Effector memory CD4-positive, alpha-beta T cell (primary cell): ENCODE measurements around the gene POU2F2.

ENCODE experiments used
- DNase-seq, 3 donors: peaks; one replicate each; pipeline ENCODE4 v3.0.0-alpha.2; 2020
- H3K27ac ChIP-seq: 2 replicates; pipeline ENCODE4 v1.7.0; 2013; ENCODE audit warnings: mild to moderate bottlenecking, low read length, moderate library complexity; ENCODE audit not compliant: insufficient read depth, poor library complexity, severe bottlenecking
- H3K27me3 ChIP-seq: replicated peaks from 2 replicates; pipeline ENCODE4 v1.7.0; 2013; ENCODE audit warnings: mild to moderate bottlenecking, low read length; ENCODE audit not compliant: insufficient read depth, control insufficient read depth, poor library complexity, severe bottlenecking
- H3K36me3 ChIP-seq: 2 replicates; pipeline ENCODE4 v1.7.0; 2013; ENCODE audit warnings: mild to moderate bottlenecking, low read length, moderate library complexity; ENCODE audit not compliant: control insufficient read depth, insufficient read depth
- H3K4me1 ChIP-seq: 2 replicates; pipeline ENCODE4 v1.7.0; 2013; ENCODE audit warnings: low read length, mild to moderate bottlenecking; ENCODE audit not compliant: control insufficient read depth, insufficient read depth, poor library complexity, severe bottlenecking
- H3K4me3 ChIP-seq: 2 replicates; pipeline ENCODE4 v1.7.0; 2013; ENCODE audit warnings: low read length, low read depth, mild to moderate bottlenecking; ENCODE audit not compliant: insufficient read depth, poor library complexity, severe bottlenecking
- H3K9me3 ChIP-seq: 2 replicates; pipeline ENCODE4 v1.7.0; 2013; ENCODE audit warnings: mild to moderate bottlenecking, low read length, moderate library complexity; ENCODE audit not compliant: control insufficient read depth

The POU2F2 gene

DNA sequence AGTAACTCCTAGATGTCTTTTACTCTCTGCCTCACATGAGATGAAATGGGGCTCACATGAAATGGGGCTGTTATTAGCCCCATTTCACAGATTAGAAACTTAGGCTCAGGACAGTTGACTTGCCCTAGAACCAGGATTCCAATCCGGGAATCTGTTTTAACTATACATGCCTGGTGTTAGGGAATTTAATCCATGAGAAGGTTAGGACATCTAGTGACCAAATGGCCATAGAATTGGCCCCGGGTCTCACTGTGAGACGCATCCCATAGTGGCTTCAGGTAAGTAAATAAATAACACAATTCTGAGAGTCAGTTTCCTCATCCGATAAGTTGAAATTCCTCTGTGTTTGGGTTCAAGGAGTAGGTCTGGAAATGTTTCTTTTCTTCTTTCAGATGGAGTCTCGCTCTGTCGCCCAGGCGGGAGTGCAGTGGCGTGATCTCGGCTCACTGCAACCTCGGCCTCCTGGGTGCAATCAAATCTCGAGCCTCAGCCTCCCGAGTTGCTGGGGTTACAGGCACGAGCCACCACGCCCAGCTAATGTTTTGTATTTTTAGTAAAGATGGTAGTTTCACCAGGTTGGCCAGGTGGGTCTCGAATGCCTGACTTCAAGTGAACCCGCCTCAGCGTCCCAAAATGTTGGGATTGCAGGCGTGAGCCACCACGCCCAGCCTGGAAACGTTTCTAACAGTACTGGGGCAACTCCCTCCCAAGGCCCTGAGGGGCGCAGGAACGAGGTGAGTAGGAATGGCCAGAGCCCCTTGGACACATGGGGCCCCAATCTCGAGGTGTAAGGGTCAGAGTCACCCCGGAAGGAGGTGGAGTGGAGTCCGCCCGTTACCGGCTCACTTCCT, 57.5 kb downstream of the POU2F2 start:
- DNase-seq = no peak
- Histone ChIP-seq H3K4me3 (peak overlapping the region; percentile 77), H3K4me1 (peaks cover 15% of the 10 kb centered on the region), H3K27ac (peak overlapping the region; percentile 99), H3K27me3 (no peaks in the 10 kb centered on the region), H3K9me3 (no peaks in the 10 kb centered on the region), H3K36me3 (peaks cover 18% of the 10 kb centered on the region)

DNA sequence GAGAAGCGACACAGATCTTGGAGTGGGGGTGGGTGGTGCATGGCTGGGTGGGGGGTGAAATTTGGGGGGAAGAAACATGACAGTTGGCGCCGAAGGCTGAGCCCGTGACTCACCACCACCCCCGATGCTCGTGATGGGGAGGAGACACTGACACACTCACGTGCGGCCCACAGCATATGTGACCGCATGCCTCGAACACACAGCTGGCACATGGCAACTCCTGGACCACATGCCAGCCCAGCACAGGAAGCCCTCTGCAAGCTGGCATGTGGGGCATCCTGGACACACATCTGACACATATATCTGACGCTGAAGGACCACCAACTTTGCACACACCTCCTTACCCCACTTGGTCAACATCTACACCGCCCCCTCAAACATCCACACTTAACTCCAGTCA, 61.0 kb downstream of the POU2F2 start:
- no peak overlapping the region for H3K27ac ChIP-seq
- H3K27me3 ChIP-seq = peaks cover 7% of the 10 kb centered on the region
- peaks cover 3% of the 10 kb centered on the region for H3K4me1 ChIP-seq
- DNase-seq = no peak
- no peak overlapping the region for H3K4me3 ChIP-seq
- no peaks in the 10 kb centered on the region for H3K36me3 ChIP-seq
- no peaks in the 10 kb centered on the region for H3K9me3 ChIP-seq

DNA sequence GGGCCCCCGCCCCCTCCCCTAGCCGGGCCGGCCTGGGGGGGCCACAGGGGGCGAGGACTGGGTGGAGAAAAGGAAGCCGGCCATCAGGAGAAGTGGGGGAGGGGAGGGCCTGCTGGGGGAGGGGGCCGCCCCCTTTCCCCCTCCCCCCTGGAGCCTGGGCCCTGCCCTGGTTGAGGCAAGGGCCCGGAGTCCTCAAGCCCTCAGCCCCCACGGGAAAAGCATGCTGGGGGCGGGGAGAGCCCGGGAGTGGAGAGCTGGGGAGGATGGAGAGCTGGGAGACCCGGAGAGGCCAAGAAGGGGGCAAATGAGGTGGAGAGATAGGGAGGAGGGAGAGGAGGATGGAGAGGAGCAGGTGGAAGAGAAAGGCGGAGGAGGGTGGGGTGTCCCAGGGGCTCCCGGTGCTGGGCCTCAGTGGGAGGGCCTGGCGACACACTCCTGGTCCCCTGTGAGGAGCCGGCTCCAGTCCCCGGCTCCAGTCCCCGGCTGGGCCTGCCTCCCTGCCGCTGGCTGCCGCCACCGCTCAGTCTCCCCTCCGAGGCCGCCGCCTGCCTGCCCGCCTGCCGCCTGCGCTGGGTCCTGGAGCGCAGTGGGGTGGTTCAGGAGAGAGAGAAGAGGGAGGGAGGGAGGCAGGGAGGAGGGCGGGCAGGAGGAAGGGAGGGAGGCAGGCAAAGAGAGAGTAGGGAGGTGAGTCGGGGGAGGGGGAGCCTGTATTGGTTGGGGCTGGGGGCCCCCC, 62.5 kb downstream of the POU2F2 start, which contains the start of gene GRIK5:
Gene GRIK5, minus strand, starts transcription at position 588 of the 733 bp plus-strand sequence. CDS start 4,436 bp downstream, outside the sequence.
- Histone ChIP-seq H3K4me3 (no peak within 1 kb of the TSS), H3K4me1 (no peaks in the 10 kb centered on the region), H3K36me3 (no peaks in the 10 kb centered on the region), H3K27me3 (peaks cover 7% of the 10 kb centered on the region), H3K27ac (no peak within 1 kb of the TSS), H3K9me3 (no peaks in the 10 kb centered on the region)
- no peak for DNase-seq

DNA sequence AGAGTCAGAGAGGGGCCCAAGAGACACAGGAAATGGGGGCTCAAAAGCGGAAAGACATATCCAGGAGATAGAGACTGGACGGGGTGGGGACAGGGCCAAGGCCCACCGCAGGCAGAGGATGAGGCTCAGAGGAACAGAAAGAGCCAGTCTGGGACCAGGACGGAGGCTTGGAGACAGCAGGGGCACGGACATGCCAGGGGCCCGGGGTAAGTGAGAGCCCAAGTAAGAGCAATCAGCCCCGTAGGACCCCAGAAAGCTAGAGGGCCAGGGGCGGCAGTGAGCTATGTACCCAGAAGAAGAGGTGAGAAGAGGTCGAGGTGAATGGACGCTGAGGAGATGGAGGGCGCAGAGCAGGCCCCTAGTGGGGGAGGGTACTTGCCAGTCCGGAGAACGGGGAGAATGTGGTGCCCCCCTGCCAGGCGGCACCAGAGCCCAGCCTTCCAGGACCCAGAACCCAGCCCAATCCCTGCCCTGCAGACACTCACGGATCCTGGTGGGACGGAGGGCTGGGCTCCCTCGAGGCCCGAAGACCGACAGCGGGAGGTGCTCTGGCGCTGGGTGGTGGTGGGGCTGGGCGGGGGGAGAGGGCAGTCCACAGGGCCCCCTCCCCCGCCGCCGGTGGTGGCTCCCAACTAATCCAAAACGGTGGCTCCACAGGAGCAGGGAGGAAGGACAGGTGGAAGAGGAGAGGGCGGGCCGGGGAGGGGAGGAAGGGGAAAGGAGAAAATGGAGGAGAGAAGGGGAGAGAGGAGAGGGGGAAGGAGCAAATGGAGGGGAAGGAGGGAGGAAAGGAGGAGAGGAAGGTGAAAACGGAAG, 63.3 kb downstream of the POU2F2 start:
- H3K9me3 ChIP-seq = no peaks in the 10 kb centered on the region
- no peaks in the 10 kb centered on the region for H3K36me3 ChIP-seq
- H3K27me3 ChIP-seq = peaks cover 7% of the 10 kb centered on the region
- no peak overlapping the region for H3K27ac ChIP-seq
- H3K4me3 ChIP-seq = no peak overlapping the region
- H3K4me1 ChIP-seq = no peaks in the 10 kb centered on the region
- no peak for DNase-seq

DNA sequence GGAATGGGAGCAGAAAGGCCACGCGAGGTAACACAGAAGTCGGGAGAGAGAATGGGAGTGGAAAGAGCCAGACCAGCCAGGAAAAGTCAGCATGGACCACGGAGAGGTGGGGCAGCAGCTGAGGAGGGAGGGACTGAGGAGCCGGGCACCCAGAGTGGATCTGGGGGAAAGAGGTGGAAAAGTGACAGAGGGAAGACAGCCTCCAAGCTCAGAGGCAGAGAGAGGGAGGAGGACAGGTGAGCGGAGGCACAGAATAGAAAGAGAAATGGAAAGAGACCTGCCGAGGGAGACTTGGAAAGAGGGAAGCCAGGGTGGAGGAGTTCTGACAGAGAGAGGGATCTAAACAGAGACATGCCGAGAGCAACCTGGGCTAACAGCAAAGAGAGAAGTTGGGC, 63.9 kb downstream of the POU2F2 start:
- no peak overlapping the region for H3K27ac ChIP-seq
- H3K4me1 ChIP-seq = no peaks in the 10 kb centered on the region
- no peaks in the 10 kb centered on the region for H3K9me3 ChIP-seq
- no peak overlapping the region for H3K4me3 ChIP-seq
- peaks cover 7% of the 10 kb centered on the region for H3K27me3 ChIP-seq
- no peak for DNase-seq
- H3K36me3 ChIP-seq = no peaks in the 10 kb centered on the region

DNA sequence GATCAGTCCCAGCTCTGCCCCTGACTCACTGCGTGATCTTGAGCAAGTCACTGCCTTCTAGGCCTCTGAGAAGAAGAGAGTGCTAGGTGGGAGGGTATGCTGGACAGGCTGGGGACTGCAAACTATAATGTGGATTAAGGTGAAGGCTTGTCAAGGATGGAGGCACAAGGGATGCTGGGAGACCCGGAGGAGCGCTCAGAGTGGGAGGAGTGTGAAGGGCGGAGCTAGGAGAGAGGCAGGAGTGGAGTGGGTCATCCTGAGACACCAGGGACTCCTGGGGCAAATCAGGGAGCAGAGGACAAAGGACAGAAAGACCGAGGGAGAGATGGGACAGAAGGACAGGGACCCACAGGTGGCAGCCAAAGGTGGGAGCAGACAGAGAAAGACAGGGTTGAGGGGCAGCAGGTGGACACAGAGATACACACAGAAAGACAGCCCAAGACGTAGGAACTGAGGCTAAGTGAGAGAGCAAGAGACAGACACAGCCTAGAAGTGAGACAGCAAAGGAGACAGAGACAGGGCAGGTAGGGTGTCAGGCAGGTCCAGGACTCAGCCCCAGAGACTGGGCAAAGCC, 64.8 kb downstream of the POU2F2 start:
- no peak overlapping the region for H3K4me3 ChIP-seq
- H3K27me3 ChIP-seq = peaks cover 7% of the 10 kb centered on the region
- no peak overlapping the region for H3K27ac ChIP-seq
- no peaks in the 10 kb centered on the region for H3K36me3 ChIP-seq
- no peaks in the 10 kb centered on the region for H3K9me3 ChIP-seq
- no peaks in the 10 kb centered on the region for H3K4me1 ChIP-seq
- no peak for DNase-seq

DNA sequence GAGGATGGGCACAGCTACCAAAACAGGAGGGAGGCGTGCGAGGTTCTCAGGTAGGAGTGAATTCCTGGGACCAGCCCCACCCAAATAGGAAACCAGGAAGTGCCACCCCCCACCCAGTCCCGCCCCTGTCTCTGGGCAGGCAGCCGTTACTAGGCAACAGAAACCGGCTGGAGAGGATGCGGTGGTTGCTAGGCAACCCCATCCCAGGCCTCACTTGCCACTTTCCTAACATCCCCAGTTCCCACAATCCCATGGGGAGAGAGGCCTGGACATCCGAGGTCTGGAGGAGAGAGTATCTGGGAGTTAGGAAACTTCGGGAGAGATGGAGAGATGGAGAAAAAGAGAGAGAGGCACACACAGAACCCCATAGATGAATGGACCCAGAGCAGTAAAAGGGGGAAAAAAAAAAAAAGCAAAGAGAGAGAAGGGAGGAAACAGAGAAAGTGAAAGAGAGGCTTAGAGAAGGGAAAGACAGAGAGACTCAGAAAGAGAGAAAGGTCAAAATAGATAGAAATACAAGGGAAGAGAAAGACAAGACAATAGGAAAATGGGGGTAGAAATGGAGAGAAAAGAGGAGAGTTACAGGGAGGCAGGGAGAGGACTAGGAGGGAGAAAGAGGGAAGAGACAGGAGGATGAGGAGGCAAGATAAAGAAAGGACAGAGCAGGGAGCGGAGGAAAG, 66.0 kb downstream of the POU2F2 start:
- Histone ChIP-seq H3K4me1 (no peaks in the 10 kb centered on the region), H3K27ac (no peak overlapping the region), H3K9me3 (no peaks in the 10 kb centered on the region), H3K27me3 (peaks cover 7% of the 10 kb centered on the region), H3K4me3 (no peak overlapping the region), H3K36me3 (no peaks in the 10 kb centered on the region)
- no peak for DNase-seq

DNA sequence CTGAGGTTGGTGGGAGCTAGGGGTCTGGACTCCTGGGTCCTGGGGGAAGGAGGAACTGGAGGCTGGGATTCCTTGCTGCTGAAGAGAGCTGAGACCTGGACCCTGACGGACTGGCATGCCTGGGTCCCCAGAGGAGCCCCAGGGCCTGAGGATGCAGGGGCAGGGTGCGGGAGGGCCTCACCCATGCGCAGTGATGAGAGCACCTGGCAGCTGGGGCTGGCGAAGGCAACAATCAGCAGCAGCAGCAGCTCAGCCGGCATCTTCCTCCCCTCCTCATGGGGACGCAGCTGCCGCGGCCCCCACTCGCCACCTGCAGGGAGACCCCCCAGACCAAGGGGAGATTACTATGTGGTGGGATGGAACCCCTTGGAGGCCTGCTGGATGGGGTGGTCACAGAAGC, 66.7 kb downstream of the POU2F2 start:
- no peaks in the 10 kb centered on the region for H3K4me1 ChIP-seq
- H3K27me3 ChIP-seq = peaks cover 7% of the 10 kb centered on the region
- H3K27ac ChIP-seq = no peak overlapping the region
- H3K4me3 ChIP-seq = no peak overlapping the region
- no peaks in the 10 kb centered on the region for H3K36me3 ChIP-seq
- no peaks in the 10 kb centered on the region for H3K9me3 ChIP-seq
- no peak for DNase-seq

DNA sequence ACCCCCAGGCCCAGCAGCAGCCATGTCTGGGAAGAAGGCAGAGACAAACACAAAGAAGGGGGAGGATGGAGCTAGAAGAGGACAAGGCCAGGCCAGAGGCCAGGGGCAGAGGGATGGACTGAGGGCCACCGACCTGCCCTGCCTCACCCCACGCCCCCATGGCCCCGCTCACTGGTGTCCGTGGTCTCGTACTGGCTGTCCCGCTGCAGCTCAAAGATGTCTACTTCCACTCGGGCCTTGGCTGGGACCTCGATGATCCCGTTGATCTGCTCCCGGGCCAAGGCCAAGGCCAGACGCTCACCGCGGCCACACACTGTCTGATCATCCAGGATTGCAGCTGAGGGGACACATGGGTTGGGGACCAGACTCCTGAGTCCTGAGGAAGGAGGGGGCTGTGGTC, 67.2 kb downstream of the POU2F2 start:
- no peak overlapping the region for H3K27ac ChIP-seq
- DNase-seq = no peak
- no peaks in the 10 kb centered on the region for H3K4me1 ChIP-seq
- H3K27me3 ChIP-seq = peaks cover 7% of the 10 kb centered on the region
- no peaks in the 10 kb centered on the region for H3K36me3 ChIP-seq
- no peaks in the 10 kb centered on the region for H3K9me3 ChIP-seq
- H3K4me3 ChIP-seq = no peak overlapping the region
